Smooth muscle cell (in vitro differentiated cells): ENCODE results near the gene FBXW9. TPM values are rescaled to one million over a fixed set of nuclear protein-coding genes. Genes with fewer than 3 reads are reported as not detected.

Source experiments
- DNase-seq: peaks from one replicate; lab custom pipeline; 2025; ENCODE audit not compliant: unreplicated experiment; lab: John Stamatoyannopoulos, UW
- H2AFZ ChIP-seq: fragments of 200-600 bp; sonication (generic); 2 replicates; pipeline ENCODE4 v1.6.0; 2016; ENCODE audit warnings: antibody characterized with exemption, low read depth, mild to moderate bottlenecking
- H3F3A ChIP-seq: fragments of 200-600 bp; sonication (generic); 2 replicates; pipeline ENCODE4 v1.6.0; 2017; ENCODE audit warnings: antibody characterized with exemption, low read depth
- H3K27ac ChIP-seq: fragments of 200-600 bp; sonication (generic); 2 replicates; pipeline ENCODE4 v1.5.1; 2016; ENCODE audit warnings: low read depth, mild to moderate bottlenecking
- H3K27me3 ChIP-seq: fragments of 200-600 bp; sonication (generic); 2 replicates; pipeline ENCODE4 v1.6.1; 2016; ENCODE audit warnings: low read depth, mild to moderate bottlenecking
- H3K36me3 ChIP-seq: fragments of 200-600 bp; sonication (generic); 2 replicates; pipeline ENCODE4 v1.5.1; 2016; ENCODE audit warnings: low read depth
- H3K4me1 ChIP-seq: fragments of 200-600 bp; sonication (generic); 2 replicates; pipeline ENCODE4 v1.5.1; 2016; ENCODE audit warnings: low read depth
- H3K4me2 ChIP-seq: fragments of 200-600 bp; sonication (generic); 2 replicates; pipeline ENCODE4 v1.6.0; 2016; ENCODE audit warnings: mild to moderate bottlenecking
- H3K4me3 ChIP-seq: fragments of 200-600 bp; sonication (generic); 2 replicates; pipeline ENCODE4 v1.5.1; 2016; ENCODE audit warnings: mild to moderate bottlenecking
- H3K79me2 ChIP-seq: fragments of 200-600 bp; sonication (generic); 2 replicates; pipeline ENCODE4 v1.6.0; 2016; ENCODE audit warnings: low read depth, mild to moderate bottlenecking
- H3K9ac ChIP-seq: fragments of 200-600 bp; sonication (generic); 2 replicates; pipeline ENCODE4 v1.6.0; 2016; ENCODE audit warnings: low read depth
- H3K9me3 ChIP-seq: fragments of 200-600 bp; sonication (generic); replicated peaks from 2 replicates; pipeline ENCODE4 v1.5.1; 2016; ENCODE audit warnings: low read depth
- H4K20me1 ChIP-seq: fragments of 200-600 bp; sonication (generic); 2 replicates; pipeline ENCODE4 v1.6.0; 2016; ENCODE audit warnings: low read depth
- CTCF ChIP-seq: fragments of 200-600 bp; sonication (generic); IDR thresholded peaks from 2 replicates; pipeline ENCODE4 v1.5.1; 2017; ENCODE audit warnings: borderline replicate concordance, mild to moderate bottlenecking, antibody characterized with exemption; ENCODE audit not compliant: insufficient read depth, poor library complexity, severe bottlenecking
- WGBS: methylation state at CpG from one replicate; pipeline ENCODE4 v1.1.7; 2016; ENCODE audit warnings: low lambda C conversion rate; 5-methylcytosine and 5-hydroxymethylcytosine counted together
- polyA plus RNA-seq: library from polyadenylated mRNA; unstranded; fragments of >200 nt; fragmentation: Nextera tagmentation; extraction: Ambion mirVana; gene quantifications from 2 replicates; pipeline ENCODE4 v1.2.1, GENCODE V29; 2016
- total RNA-seq: library from RNA; depleted of rRNA; stranded (reverse); fragments of >200 nt; gene quantifications from 2 replicates; pipeline ENCODE4 v1.2.3, GENCODE V29; 2014

Gene FBXW9
- total and polyA plus RNA-seq, 2 experiments from 2014 or later, result 9.1 to 17.3 TPM

GRCh38 chr19:12665281-12665573, 31.2 kb downstream of the FBXW9 start:
- Histone ChIP-seq H4K20me1 (no peaks in the 10 kb centered on the region), H3F3A (no peaks in the 10 kb centered on the region), H3K4me2 (no peak overlapping the region), H2AFZ (no peak overlapping the region), H3K27ac (no peak overlapping the region), H3K9ac (no peak overlapping the region), H3K79me2 (peaks cover 26% of the 10 kb centered on the region), H3K4me1 (peaks cover 13% of the 10 kb centered on the region), H3K4me3 (no peak overlapping the region), H3K9me3 (no peaks in the 10 kb centered on the region), H3K27me3 (no peaks in the 10 kb centered on the region), H3K36me3 (peaks cover 4% of the 10 kb centered on the region)
- no peak for TF ChIP-seq CTCF
- no peak for DNase-seq
- WGBS, result 96% methylated on average over 10 of the region's 10 CpGs

- no peak for DNase-seq
- H3K27ac ChIP-seq, result no peak overlapping the region
- WGBS, result 92% methylated on average over 29 of the region's 29 CpGs
- TF ChIP-seq CTCF, result no peak
- no peak overlapping the region for H3K4me3 ChIP-seq
- no peak overlapping the region for H2AFZ ChIP-seq
- H3K9ac ChIP-seq, result no peak overlapping the region
- H3K4me1 ChIP-seq, result peaks cover 13% of the 10 kb centered on the region
- no peak overlapping the region for H3K4me2 ChIP-seq
- peaks cover 24% of the 10 kb centered on the region for H3K79me2 ChIP-seq
- H3K27me3 ChIP-seq, result no peaks in the 10 kb centered on the region
- no peaks in the 10 kb centered on the region for H3F3A ChIP-seq
- no peaks in the 10 kb centered on the region for H3K9me3 ChIP-seq
- peaks cover 4% of the 10 kb centered on the region for H3K36me3 ChIP-seq
- H4K20me1 ChIP-seq, result no peaks in the 10 kb centered on the region
Observed at GRCh38 chr19:12664406-12665280, 31.8 kb downstream of the FBXW9 start.

GRCh38 chr19:12660980-12661379, 35.5 kb downstream of the FBXW9 start:
- no peaks in the 10 kb centered on the region for H3K27me3 ChIP-seq
- H3K36me3 ChIP-seq, result peaks cover 4% of the 10 kb centered on the region
- H3K4me1 ChIP-seq, result no peaks in the 10 kb centered on the region
- H3K79me2 ChIP-seq, result no peaks in the 10 kb centered on the region
- no peaks in the 10 kb centered on the region for H4K20me1 ChIP-seq
- no peak overlapping the region for H3K9ac ChIP-seq
- WGBS, result 95% methylated on average over 12 of the region's 12 CpGs
- H3K4me2 ChIP-seq, result no peak overlapping the region
- H3K9me3 ChIP-seq, result no peaks in the 10 kb centered on the region
- no peak overlapping the region for H3K4me3 ChIP-seq
- TF ChIP-seq CTCF, result no peak
- H2AFZ ChIP-seq, result no peak overlapping the region
- no peak for DNase-seq
- no peak overlapping the region for H3K27ac ChIP-seq
- no peaks in the 10 kb centered on the region for H3F3A ChIP-seq

- peak; percentile 22 for TF ChIP-seq CTCF
- H3F3A ChIP-seq, result no peaks in the 10 kb centered on the region
- H3K4me3 ChIP-seq, result no peak overlapping the region
- no peak for DNase-seq
- 97% methylated on average over 22 of the region's 22 CpGs for WGBS
- H3K27me3 ChIP-seq, result no peaks in the 10 kb centered on the region
- H4K20me1 ChIP-seq, result no peaks in the 10 kb centered on the region
- no peaks in the 10 kb centered on the region for H3K79me2 ChIP-seq
- H3K4me1 ChIP-seq, result no peaks in the 10 kb centered on the region
- no peaks in the 10 kb centered on the region for H3K9me3 ChIP-seq
- no peak overlapping the region for H3K9ac ChIP-seq
- H2AFZ ChIP-seq, result no peak overlapping the region
- no peak overlapping the region for H3K4me2 ChIP-seq
- peaks cover 4% of the 10 kb centered on the region for H3K36me3 ChIP-seq
- no peak overlapping the region for H3K27ac ChIP-seq
Observed at GRCh38 chr19:12657966-12658365, 38.5 kb downstream of the FBXW9 start.
